HEK293 (cell line): ENCODE results near the gene DSN1.

Experiments
- CTCF ChIP-seq: fragments of 450-650 bp; formaldehyde crosslinking; IDR thresholded peaks from 2 replicates; pipeline ENCODE4 v1.5.1; 2016; ENCODE audit warnings: missing biosample characterization, missing genetic modification characterization
- HOXA7 ChIP-seq: sonication (generic); formaldehyde crosslinking; IDR thresholded peaks from 2 replicates; pipeline ENCODE4 v1.8.1; 2022; ENCODE audit warnings: missing genetic modification reagents, borderline replicate concordance
- HOXC10 ChIP-seq: sonication (generic); formaldehyde crosslinking; IDR thresholded peaks from 2 replicates; pipeline ENCODE4 v1.8.1; 2023; ENCODE audit warnings: mild to moderate bottlenecking, missing genetic modification reagents
- IKZF3 ChIP-seq: fragments of 450-650 bp; IDR thresholded peaks from 2 replicates; pipeline ENCODE4 v1.5.0; 2018; ENCODE audit warnings: missing biosample characterization, mild to moderate bottlenecking, missing genetic modification characterization, moderate library complexity
- KLF16 ChIP-seq: fragments of 450-650 bp; formaldehyde crosslinking; IDR thresholded peaks from 2 replicates; pipeline ENCODE4 v1.5.1; 2017; ENCODE audit warnings: missing biosample characterization, missing genetic modification characterization
- SP7 ChIP-seq: fragments of 450-650 bp; formaldehyde crosslinking; IDR thresholded peaks from 2 replicates; pipeline ENCODE4 v1.5.1; 2016; ENCODE audit warnings: missing biosample characterization, missing genetic modification characterization
- WT1 ChIP-seq: fragments of 450-650 bp; formaldehyde crosslinking; IDR thresholded peaks from 2 replicates; pipeline ENCODE4 v1.5.1; 2016; ENCODE audit warnings: missing biosample characterization, missing genetic modification characterization
- ZBTB20 ChIP-seq: fragments of 450-650 bp; formaldehyde crosslinking; IDR thresholded peaks from 2 replicates; pipeline ENCODE4 v1.5.1; 2016; ENCODE audit warnings: missing biosample characterization, missing genetic modification characterization
- ZFHX2 ChIP-seq: fragments of 450-650 bp; formaldehyde crosslinking; conservative IDR thresholded peaks from 2 replicates; pipeline ENCODE4 v1.5.1; 2016; ENCODE audit warnings: missing biosample characterization, missing genetic modification characterization
- ZFP41 ChIP-seq: fragments of 450-650 bp; formaldehyde crosslinking; IDR thresholded peaks from 2 replicates; pipeline ENCODE4 v1.5.1; 2016; ENCODE audit warnings: missing biosample characterization, missing genetic modification characterization, borderline replicate concordance
- ZNF16 ChIP-seq: fragments of 450-650 bp; formaldehyde crosslinking; IDR thresholded peaks from 2 replicates; pipeline ENCODE4 v1.5.1; 2016; ENCODE audit warnings: low read depth, missing biosample characterization, missing genetic modification characterization
- ZNF175 ChIP-seq: fragments of 450-650 bp; formaldehyde crosslinking; IDR thresholded peaks from 2 replicates; pipeline ENCODE4 v1.5.1; 2016; ENCODE audit warnings: missing biosample characterization, missing genetic modification characterization
- ZNF223 ChIP-seq: fragments of 450-650 bp; formaldehyde crosslinking; IDR thresholded peaks from 2 replicates; pipeline ENCODE4 v1.5.1; 2016; ENCODE audit warnings: missing biosample characterization, missing genetic modification characterization
- ZNF248 ChIP-seq: fragments of 450-650 bp; formaldehyde crosslinking; IDR thresholded peaks from 2 replicates; pipeline ENCODE4 v1.5.1; 2017; ENCODE audit warnings: missing biosample characterization, missing genetic modification characterization
- ZNF266 ChIP-seq: fragments of 450-650 bp; formaldehyde crosslinking; IDR thresholded peaks from 2 replicates; pipeline ENCODE4 v1.5.1; 2016; ENCODE audit warnings: missing biosample characterization, missing genetic modification characterization, low read depth
- ZNF292 ChIP-seq: fragments of 450-650 bp; formaldehyde crosslinking; IDR thresholded peaks from 2 replicates; pipeline ENCODE4 v1.5.1; 2016; ENCODE audit warnings: low read depth, missing biosample characterization, missing genetic modification characterization, borderline replicate concordance
- ZNF324 ChIP-seq: fragments of 450-650 bp; formaldehyde crosslinking; IDR thresholded peaks from 2 replicates; pipeline ENCODE4 v1.5.1; 2016; ENCODE audit warnings: missing biosample characterization, missing genetic modification characterization
- ZNF350 ChIP-seq: fragments of 450-650 bp; formaldehyde crosslinking; IDR thresholded peaks from 2 replicates; pipeline ENCODE4 v1.5.0; 2017; ENCODE audit warnings: missing biosample characterization, mild to moderate bottlenecking, missing genetic modification characterization
- ZNF394 ChIP-seq: fragments of 450-650 bp; formaldehyde crosslinking; IDR thresholded peaks from 2 replicates; pipeline ENCODE4 v1.5.1; 2016; ENCODE audit warnings: missing biosample characterization, missing genetic modification characterization, mild to moderate bottlenecking, moderate library complexity, borderline replicate concordance
- ZNF501 ChIP-seq: fragments of 450-650 bp; formaldehyde crosslinking; IDR thresholded peaks from 2 replicates; pipeline ENCODE4 v1.5.1; 2016; ENCODE audit warnings: missing biosample characterization, missing genetic modification characterization
- ZNF513 ChIP-seq: fragments of 450-650 bp; IDR thresholded peaks from 2 replicates; pipeline ENCODE4 v1.5.1; 2018; ENCODE audit warnings: missing biosample characterization, missing genetic modification characterization
- ZNF521 ChIP-seq: fragments of 450-650 bp; formaldehyde crosslinking; IDR thresholded peaks from 2 replicates; pipeline ENCODE4 v1.5.1; 2017; ENCODE audit warnings: missing biosample characterization, mild to moderate bottlenecking, missing genetic modification characterization
- ZNF530 ChIP-seq: fragments of 450-650 bp; formaldehyde crosslinking; IDR thresholded peaks from 2 replicates; pipeline ENCODE4 v1.5.1; 2016; ENCODE audit warnings: low read depth, missing biosample characterization, missing genetic modification characterization
- ZNF555 ChIP-seq: fragments of 450-650 bp; formaldehyde crosslinking; conservative IDR thresholded peaks from 2 replicates; pipeline ENCODE4 v1.5.1; 2017; ENCODE audit warnings: missing biosample characterization, mild to moderate bottlenecking, missing genetic modification characterization, inconsistent platforms
- ZNF596 ChIP-seq: fragments of 450-650 bp; IDR thresholded peaks from 2 replicates; pipeline ENCODE4 v1.5.0; 2018; ENCODE audit warnings: missing biosample characterization, mild to moderate bottlenecking, missing genetic modification characterization, moderate library complexity
- ZNF610 ChIP-seq: fragments of 450-650 bp; formaldehyde crosslinking; IDR thresholded peaks from 2 replicates; pipeline ENCODE4 v1.5.1; 2016; ENCODE audit warnings: missing biosample characterization, missing genetic modification characterization, borderline replicate concordance
- ZNF654 ChIP-seq: fragments of 450-650 bp; formaldehyde crosslinking; IDR thresholded peaks from 2 replicates; pipeline ENCODE4 v1.5.1; 2016; ENCODE audit warnings: low read depth, missing biosample characterization, missing genetic modification characterization
- ZNF660 ChIP-seq: fragments of 450-650 bp; IDR thresholded peaks from 2 replicates; pipeline ENCODE4 v1.5.1; 2018; ENCODE audit warnings: missing biosample characterization, mild to moderate bottlenecking, missing genetic modification characterization
- ZNF701 ChIP-seq: fragments of 450-650 bp; formaldehyde crosslinking; IDR thresholded peaks from 2 replicates; pipeline ENCODE4 v1.5.1; 2016; ENCODE audit warnings: missing biosample characterization, missing genetic modification characterization
- ZNF837 ChIP-seq: fragments of 450-650 bp; formaldehyde crosslinking; IDR thresholded peaks from 2 replicates; pipeline ENCODE4 v1.5.1; 2016; ENCODE audit warnings: missing biosample characterization, missing genetic modification characterization
- TF ChIP-seq, protein P1 (sequence below): fragments of 450-650 bp; formaldehyde crosslinking; IDR thresholded peaks from 2 replicates; pipeline ENCODE4 v1.5.1; 2017; ENCODE audit warnings: missing biosample characterization, missing genetic modification characterization
- TF ChIP-seq, protein P2 (sequence below): sonication (generic); formaldehyde crosslinking; IDR thresholded peaks from 2 replicates; pipeline ENCODE4 v1.8.1; 2022; ENCODE audit warnings: mild to moderate bottlenecking, moderate library complexity, missing genetic modification reagents
- TF ChIP-seq, protein P3 (sequence below): fragments of 450-650 bp; formaldehyde crosslinking; IDR thresholded peaks from 2 replicates; pipeline ENCODE4 v1.5.1; 2016; ENCODE audit warnings: missing biosample characterization, missing genetic modification characterization

DSN1 gene

GRCh38 chr20:36773597-36774390 is at the start of gene DSN1 (continued):
- TF ChIP-seq HOXC10 (no peak), ZNF223 (tag by site-specific recombination) (no peak), ZNF521 (no peak), SP7 (tag by site-specific recombination) (peak; percentile 52; the same call in 1 of the 2 replicates), ZNF596 (tag by site-specific recombination) (no peak), ZNF248 (no peak), ZNF324 (tag by site-specific recombination) (peak; percentile 70; the same call in 1 of the 2 replicates), ZNF555 (tag by site-specific recombination) (no peak), ZNF350 (tag by site-specific recombination) (no peak), CTCF (no peak; the same call in 1 of the 2 replicates), ZNF701 (tag by site-specific recombination) (no peak), ZBTB20 (peak; percentile 22; the same call in 1 of the 2 replicates), ZNF292 (tag by site-specific recombination) (no peak), ZNF513 (tag by site-specific recombination) (no peak), ZNF610 (tag by site-specific recombination) (peak; percentile 80; the same call in 1 of the 2 replicates), KLF16 (no peak), ZNF837 (tag by site-specific recombination) (no peak), ZNF530 (no peak), ZNF266 (no peak), ZNF660 (no peak), ZNF16 (tag by site-specific recombination) (no peak), IKZF3 (0 out of 2 replicates have a peak, but pooled peaks have one; percentile 6), ZNF654 (tag by site-specific recombination) (peak; percentile 57; the same call in 1 of the 2 replicates), ZFP41 (no peak), ZNF501 (tag by site-specific recombination) (peak; percentile 10; the same call in 1 of the 2 replicates), ZFHX2 (no peak), WT1 (tag by site-specific recombination) (peak; percentile 49; the same call in 1 of the 2 replicates), ZNF175 (tag by site-specific recombination) (no peak), HOXA7 (CRISPR knock-in tag) (no peak), ZNF394 (tag by site-specific recombination) (peak; percentile 38; the same call in 1 of the 2 replicates)
- TF ChIP-seq, protein P1, sequence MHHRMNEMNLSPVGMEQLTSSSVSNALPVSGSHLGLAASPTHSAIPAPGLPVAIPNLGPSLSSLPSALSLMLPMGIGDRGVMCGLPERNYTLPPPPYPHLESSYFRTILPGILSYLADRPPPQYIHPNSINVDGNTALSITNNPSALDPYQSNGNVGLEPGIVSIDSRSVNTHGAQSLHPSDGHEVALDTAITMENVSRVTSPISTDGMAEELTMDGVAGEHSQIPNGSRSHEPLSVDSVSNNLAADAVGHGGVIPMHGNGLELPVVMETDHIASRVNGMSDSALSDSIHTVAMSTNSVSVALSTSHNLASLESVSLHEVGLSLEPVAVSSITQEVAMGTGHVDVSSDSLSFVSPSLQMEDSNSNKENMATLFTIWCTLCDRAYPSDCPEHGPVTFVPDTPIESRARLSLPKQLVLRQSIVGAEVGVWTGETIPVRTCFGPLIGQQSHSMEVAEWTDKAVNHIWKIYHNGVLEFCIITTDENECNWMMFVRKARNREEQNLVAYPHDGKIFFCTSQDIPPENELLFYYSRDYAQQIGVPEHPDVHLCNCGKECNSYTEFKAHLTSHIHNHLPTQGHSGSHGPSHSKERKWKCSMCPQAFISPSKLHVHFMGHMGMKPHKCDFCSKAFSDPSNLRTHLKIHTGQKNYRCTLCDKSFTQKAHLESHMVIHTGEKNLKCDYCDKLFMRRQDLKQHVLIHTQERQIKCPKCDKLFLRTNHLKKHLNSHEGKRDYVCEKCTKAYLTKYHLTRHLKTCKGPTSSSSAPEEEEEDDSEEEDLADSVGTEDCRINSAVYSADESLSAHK (tag by site-specific recombination) = no peak
- TF ChIP-seq, protein P2, sequence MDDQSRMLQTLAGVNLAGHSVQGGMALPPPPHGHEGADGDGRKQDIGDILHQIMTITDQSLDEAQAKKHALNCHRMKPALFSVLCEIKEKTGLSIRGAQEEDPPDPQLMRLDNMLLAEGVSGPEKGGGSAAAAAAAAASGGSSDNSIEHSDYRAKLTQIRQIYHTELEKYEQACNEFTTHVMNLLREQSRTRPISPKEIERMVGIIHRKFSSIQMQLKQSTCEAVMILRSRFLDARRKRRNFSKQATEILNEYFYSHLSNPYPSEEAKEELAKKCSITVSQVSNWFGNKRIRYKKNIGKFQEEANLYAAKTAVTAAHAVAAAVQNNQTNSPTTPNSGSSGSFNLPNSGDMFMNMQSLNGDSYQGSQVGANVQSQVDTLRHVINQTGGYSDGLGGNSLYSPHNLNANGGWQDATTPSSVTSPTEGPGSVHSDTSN (CRISPR knock-in tag) = peak; percentile 46; the same call in 1 of the 2 replicates
- TF ChIP-seq, protein P3, sequence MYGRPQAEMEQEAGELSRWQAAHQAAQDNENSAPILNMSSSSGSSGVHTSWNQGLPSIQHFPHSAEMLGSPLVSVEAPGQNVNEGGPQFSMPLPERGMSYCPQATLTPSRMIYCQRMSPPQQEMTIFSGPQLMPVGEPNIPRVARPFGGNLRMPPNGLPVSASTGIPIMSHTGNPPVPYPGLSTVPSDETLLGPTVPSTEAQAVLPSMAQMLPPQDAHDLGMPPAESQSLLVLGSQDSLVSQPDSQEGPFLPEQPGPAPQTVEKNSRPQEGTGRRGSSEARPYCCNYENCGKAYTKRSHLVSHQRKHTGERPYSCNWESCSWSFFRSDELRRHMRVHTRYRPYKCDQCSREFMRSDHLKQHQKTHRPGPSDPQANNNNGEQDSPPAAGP (tag by site-specific recombination) = peak; percentile 73
